IMR-90 (cell line): ENCODE measurements around the gene SEMA5A. TPM values are rescaled to one million over a fixed set of nuclear protein-coding genes. Genes with fewer than 3 reads are reported as not detected.

ENCODE experiments used
- ATAC-seq: fragments of 200-7000 bp; cut with Tn5 transposase; 2 replicates; pipeline ENCODE4 v1.9.1; 2020; ENCODE audit warnings: low read depth, mild to moderate bottlenecking, moderate library complexity
- BruUV-seq: library from RNA; stranded (reverse); fragments of 400-500 nt; replicated peaks from 2 replicates; lab custom pipeline; 2021; lab: Mats Ljungman, UMichigan
- CTCF ChIA-PET: fragments of 300-600 bp; formaldehyde crosslinking; extraction: SDS; loops from one replicate; lab custom pipeline; 2021; ENCODE audit warnings: antibody characterized with exemption; lab: Yijun Ruan, JAX
- POLR2A ChIA-PET: fragments of 300-600 bp; sonication (Branson Sonifier 250); formaldehyde crosslinking; loops from one replicate; lab custom pipeline; 2022; ENCODE audit warnings: antibody characterized with exemption; ENCODE audit not compliant: unreplicated experiment; lab: Charles Lee
- DNase-seq: peaks from one replicate; pipeline ENCODE4 v3.0.0; 2013
- H2AFZ ChIP-seq: replicated peaks from 2 replicates; pipeline ENCODE3; 2013; ENCODE audit warnings: low read length, mild to moderate bottlenecking; ENCODE audit not compliant: poor library complexity
- H2AK5ac ChIP-seq: 2 replicates; pipeline ENCODE4 v1.6.1; 2013; ENCODE audit warnings: low read depth, low read length, inconsistent platforms
- H2AK9ac ChIP-seq: replicated peaks from 2 replicates; pipeline ENCODE3; 2013; ENCODE audit warnings: mild to moderate bottlenecking, low read depth, low read length, moderate library complexity; ENCODE audit not compliant: poor library complexity
- H2BK120ac ChIP-seq: 2 replicates; pipeline ENCODE4 v1.6.1; 2013; ENCODE audit warnings: low read depth, low read length, inconsistent platforms
- H2BK15ac ChIP-seq: 3 replicates; pipeline ENCODE4 v1.6.1; 2013; ENCODE audit warnings: low read depth, low read length, inconsistent platforms
- H2BK20ac ChIP-seq: 2 replicates; pipeline ENCODE4 v1.6.1; 2013; ENCODE audit warnings: low read depth, mild to moderate bottlenecking, inconsistent platforms, low read length, moderate library complexity
- H2BK5ac ChIP-seq: 2 replicates; pipeline ENCODE4 v1.6.1; 2013; ENCODE audit warnings: mild to moderate bottlenecking, low read depth, low read length, inconsistent platforms; ENCODE audit not compliant: poor library complexity, severe bottlenecking
- H3K14ac ChIP-seq: replicated peaks from 2 replicates; pipeline ENCODE4 v1.6.1; 2013; ENCODE audit warnings: low read depth, low read length, inconsistent platforms
- H3K18ac ChIP-seq: 2 replicates; pipeline ENCODE4 v1.6.1; 2013; ENCODE audit warnings: low read depth, low read length, control low read depth
- H3K23ac ChIP-seq: 2 replicates; pipeline ENCODE4 v1.6.1; 2013; ENCODE audit warnings: low read depth, low read length, inconsistent platforms
- H3K27ac ChIP-seq: 2 replicates; pipeline ENCODE4 v1.5.1; 2013; ENCODE audit warnings: mild to moderate bottlenecking, control low read depth, low read length; ENCODE audit not compliant: insufficient read depth
- H3K27me3 ChIP-seq: 2 replicates; pipeline ENCODE4 v1.6.1; 2013; ENCODE audit warnings: low read length; ENCODE audit not compliant: control insufficient read depth, insufficient read depth
- H3K36me3 ChIP-seq: 2 replicates; pipeline ENCODE4 v1.6.1; 2013; ENCODE audit warnings: low read length, mixed read lengths; ENCODE audit not compliant: control insufficient read depth, insufficient read depth
- H3K4ac ChIP-seq: 2 replicates; pipeline ENCODE4 v1.6.1; 2013; ENCODE audit warnings: low read depth, low read length, inconsistent platforms
- H3K4me1 ChIP-seq: 2 replicates; pipeline ENCODE4 v1.6.1; 2013; ENCODE audit warnings: low read length, mixed read lengths; ENCODE audit not compliant: control insufficient read depth, insufficient read depth
- H3K4me2 ChIP-seq: 2 replicates; pipeline ENCODE4 v1.6.1; 2013; ENCODE audit warnings: low read depth, mild to moderate bottlenecking, control low read depth, low read length, moderate library complexity
- H3K4me3 ChIP-seq: 2 replicates; pipeline ENCODE4 v1.5.1; 2013; ENCODE audit warnings: low read depth, mild to moderate bottlenecking, control low read depth, low read length, moderate library complexity; ENCODE audit not compliant: insufficient read depth
- H3K56ac ChIP-seq: 2 replicates; pipeline ENCODE4 v1.6.1; 2013; ENCODE audit warnings: low read length, inconsistent platforms; ENCODE audit not compliant: insufficient read depth; ENCODE audit errors: extremely low read depth
- H3K79me1 ChIP-seq, 2 experiments: 2 replicates each; pipeline ENCODE4 v1.6.1; 2013; ENCODE audit warnings: low read length in 2 of 2, inconsistent platforms in 1 of 2, low read depth in 1 of 2
- H3K9ac ChIP-seq: 2 replicates; pipeline ENCODE4 v1.6.1; 2013; ENCODE audit warnings: low read depth, low read length, control low read depth
- H3K9me1 ChIP-seq: 2 replicates; pipeline ENCODE4 v1.6.1; 2013; ENCODE audit warnings: low read length, inconsistent platforms; ENCODE audit not compliant: insufficient read depth
- H3K9me3 ChIP-seq: 2 replicates; pipeline ENCODE4 v1.6.1; 2013; ENCODE audit warnings: low read length; ENCODE audit not compliant: control insufficient read depth, insufficient read depth
- H4K20me1 ChIP-seq: 2 replicates; pipeline ENCODE4 v1.6.1; 2013; ENCODE audit warnings: low read length, inconsistent platforms; ENCODE audit not compliant: insufficient read depth
- H4K5ac ChIP-seq: 2 replicates; pipeline ENCODE4 v1.6.1; 2013; ENCODE audit warnings: mild to moderate bottlenecking, low read depth, low read length, control low read depth
- H4K8ac ChIP-seq, 2 experiments: 2 replicates each; pipeline ENCODE4 v1.6.1; 2013; ENCODE audit warnings: low read depth in 2 of 2, low read length in 2 of 2, control low read depth in 1 of 2, inconsistent platforms in 1 of 2
- H4K91ac ChIP-seq: 2 replicates; pipeline ENCODE4 v1.6.1; 2013; ENCODE audit warnings: low read depth, low read length, inconsistent platforms; ENCODE audit not compliant: insufficient read depth
- CEBPB ChIP-seq: IDR thresholded peaks from 2 replicates; pipeline ENCODE4 v1.6.1; 2012; ENCODE audit warnings: low read depth, low read length, improper control_type of control experiment
- MXI1 ChIP-seq: IDR thresholded peaks from 2 replicates; pipeline ENCODE4 v1.6.1; 2012; ENCODE audit warnings: low read depth, mild to moderate bottlenecking, low read length, moderate library complexity, borderline replicate concordance
- WGBS, 2 experiments: methylation state at CpG; one replicate each; pipeline versions ENCODE4 v1.1.5 to v1.1.7; 2013; ENCODE audit warnings: missing lambda C conversion rate in 2 of 2; ENCODE audit not compliant: insufficient read length in 1 of 2; ENCODE audit errors: extremely low coverage in 2 of 2; 5-methylcytosine and 5-hydroxymethylcytosine counted together
- dilution Hi-C: fragments of 300-500 bp; cut with HindIII; formaldehyde crosslinking; loops from one replicate; pipeline ENCODE4 v1.14.3; 2018; ENCODE audit warnings: low sequenced_read_pairs; ENCODE audit not compliant: unreplicated experiment
- in situ Hi-C: fragments of 300-500 bp; cut with MboI; formaldehyde crosslinking; loops from 3 replicates; pipeline ENCODE4 v1.14.3; 2019; ENCODE audit warnings: low sequenced_read_pairs, inconsistent platforms, mixed read lengths
- intact Hi-C: fragments of 100-400 bp; cut with micrococcal nuclease; formaldehyde crosslinking; loops from 2 replicates; pipeline ENCODE4 v1.10.0; 2022
- polyA plus RNA-seq, 3 experiments: library from polyadenylated mRNA; depleted of rRNA; stranded (reverse); fragments of >200 nt; gene quantifications; 2 replicates each; pipeline ENCODE4 v1.2.3, GENCODE V29; 2012; ENCODE audit warnings: low replicate concordance in 1 of 3
- total RNA-seq: library from RNA; depleted of rRNA; stranded (reverse); fragments of >200 nt; gene quantifications from 2 replicates; pipeline ENCODE4 v1.2.3, GENCODE V29; 2012

SEMA5A gene
- total and polyA plus RNA-seq, 2 of the 4 experiments (the other 2 are of a cell fraction) = 8.2 to 9.9 TPM

- Histone ChIP-seq H3K9me1 (peaks cover 26% of the 10 kb centered on the region; the same call in 1 of the 2 replicates), H3K27me3 (no peaks in the 10 kb centered on the region), H3K9me3 (no peaks in the 10 kb centered on the region), H3K56ac (0 out of 2 replicates have a peak overlapping the region, but pooled peaks have one; percentile 14), H2BK120ac (peak overlapping the region; percentile 80), H3K79me1 (peaks cover 18 to 63% of the 10 kb centered on the region in 2 experiments; a peak in 3 of 4 replicates), H2AFZ (no peak overlapping the region), H2BK20ac (peak overlapping the region; percentile 91; the same call in 1 of the 2 replicates), H2BK5ac (peak overlapping the region; percentile 65), H3K18ac (peak overlapping the region; percentile 39; the same call in 1 of the 2 replicates), H4K8ac (0 out of 4 replicates have a peak overlapping the region, but pooled peaks of 1 of the 2 experiments have one; percentile 70), H2BK15ac (no peak overlapping the region), H3K14ac (peak overlapping the region; percentile 54; the same call in 1 of the 2 replicates), H3K36me3 (peaks cover 7% of the 10 kb centered on the region), H3K23ac (no peak overlapping the region), H4K5ac (no peak overlapping the region), H3K4me2 (no peak overlapping the region; the same call in 1 of the 2 replicates), H3K4me3 (no peak overlapping the region), H3K27ac (no peak overlapping the region), H3K9ac (no peak overlapping the region), H4K20me1 (peaks cover 9% of the 10 kb centered on the region; the same call in 1 of the 2 replicates), H4K91ac (0 out of 2 replicates have a peak overlapping the region, but pooled peaks have one; percentile 58), H3K4me1 (peaks cover 15% of the 10 kb centered on the region), H2AK9ac (no peak overlapping the region), H2AK5ac (no peak overlapping the region; the same call in 1 of the 2 replicates), H3K4ac (peak overlapping the region; percentile 73; the same call in 1 of the 2 replicates)
- BruUV-seq = no TSS peak
- peak; percentile 77 for DNase-seq
- in situ Hi-C loops = no loop called here
- ChIA-PET CTCF (interaction anchor here (1.0 kb wide), 1 partner anchor 12 kb away, joined by 4 read pairs; no protein-coding TSS in a partner anchor), POLR2A (no interaction called here)
- WGBS, 2 experiments = 100% methylated on average over 1 of the region's 2 CpGs; no CpG with 5 or more reads in 1 of the 2 experiments
- intact Hi-C loops = no loop called here
- ATAC-seq = peak; percentile 67
- TF ChIP-seq MXI1 (no peak), CEBPB (peak; percentile 13; the same call in 1 of the 2 replicates)
- dilution Hi-C loops = no loop called here
These were observed 105.4 kb downstream of the SEMA5A start for GRCh38 chr5:9440517-9440916.
